AG20443 (cell line): ENCODE data around the gene FBXO22.
"Not testable (repeated sequence)": the region's sequence is repeated elsewhere in the genome, so short reads cannot be mapped to it uniquely, and the experiment has no call there.

Source experiments
- DNase-seq: peaks from one replicate; pipeline ENCODE4 v3.0.0; 2012; ENCODE audit warnings: low spot score, mixed read lengths

The FBXO22 gene

DNA sequence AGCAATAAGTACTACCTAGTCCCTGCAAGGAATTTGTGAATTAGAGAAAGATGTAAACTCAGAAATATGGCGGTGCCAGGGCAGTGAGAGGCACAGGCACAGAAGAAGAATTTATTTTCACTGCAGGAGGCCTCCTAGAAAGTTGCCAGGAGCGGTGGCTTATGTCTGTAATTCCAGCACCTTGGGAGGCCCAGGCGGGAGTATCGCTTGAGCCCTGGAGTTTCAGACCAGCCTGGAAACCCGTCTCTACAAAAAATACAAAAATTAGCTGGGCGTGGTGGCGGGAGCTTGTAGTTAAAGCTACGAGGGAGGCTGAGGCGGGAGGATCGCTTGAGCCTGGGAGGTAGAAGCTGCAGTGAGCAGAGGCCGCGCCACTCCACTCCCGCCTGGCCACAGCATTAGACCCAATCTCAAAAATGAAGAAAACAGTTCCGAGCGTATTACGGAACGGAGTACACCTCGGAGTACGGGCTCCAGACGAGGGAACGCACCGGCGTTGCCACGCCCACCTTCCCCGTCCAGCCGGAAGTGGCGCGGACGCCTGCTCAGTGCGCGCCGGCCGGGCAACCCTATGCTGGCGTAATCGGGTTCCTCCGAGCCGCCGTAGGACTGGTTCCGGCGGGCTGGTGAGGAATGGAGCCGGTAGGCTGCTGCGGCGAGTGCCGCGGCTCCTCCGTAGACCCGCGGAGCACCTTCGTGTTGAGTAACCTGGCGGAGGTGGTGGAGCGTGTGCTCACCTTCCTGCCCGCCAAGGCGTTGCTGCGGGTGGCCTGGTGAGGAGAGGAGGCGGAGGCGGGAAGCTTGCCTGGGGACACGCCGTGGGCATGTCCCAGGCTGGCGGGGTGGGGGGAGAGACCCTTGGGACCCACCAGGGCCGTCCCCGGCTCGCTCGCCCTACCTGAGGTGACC, at the start of gene FBXO22:
TSS of gene FBXO22 (plus strand) at position 548 of the 909 bp plus-strand sequence. CDS start at position 634, 86 bp downstream.
- peak; percentile 96 for DNase-seq

DNA sequence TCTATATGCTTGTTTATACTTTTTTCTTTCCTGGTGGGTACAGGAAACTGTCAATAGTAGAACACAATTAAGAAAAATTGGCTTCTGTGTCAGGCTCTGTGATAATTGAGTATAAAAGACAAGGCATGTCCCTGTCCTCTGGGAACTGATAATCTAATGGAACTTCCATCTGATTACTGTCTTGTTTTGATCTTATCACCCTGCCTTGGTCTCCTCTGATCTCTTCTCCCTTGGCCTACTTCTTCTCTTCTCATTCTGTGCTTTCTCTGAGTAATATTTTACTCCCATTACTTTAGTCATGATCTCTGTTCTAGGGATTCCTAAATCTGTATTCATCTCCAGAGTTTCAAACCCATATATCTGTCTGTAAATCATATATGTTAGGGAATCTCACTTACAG, 45.8 kb upstream of the FBXO22 start:
- no peak for DNase-seq

DNA sequence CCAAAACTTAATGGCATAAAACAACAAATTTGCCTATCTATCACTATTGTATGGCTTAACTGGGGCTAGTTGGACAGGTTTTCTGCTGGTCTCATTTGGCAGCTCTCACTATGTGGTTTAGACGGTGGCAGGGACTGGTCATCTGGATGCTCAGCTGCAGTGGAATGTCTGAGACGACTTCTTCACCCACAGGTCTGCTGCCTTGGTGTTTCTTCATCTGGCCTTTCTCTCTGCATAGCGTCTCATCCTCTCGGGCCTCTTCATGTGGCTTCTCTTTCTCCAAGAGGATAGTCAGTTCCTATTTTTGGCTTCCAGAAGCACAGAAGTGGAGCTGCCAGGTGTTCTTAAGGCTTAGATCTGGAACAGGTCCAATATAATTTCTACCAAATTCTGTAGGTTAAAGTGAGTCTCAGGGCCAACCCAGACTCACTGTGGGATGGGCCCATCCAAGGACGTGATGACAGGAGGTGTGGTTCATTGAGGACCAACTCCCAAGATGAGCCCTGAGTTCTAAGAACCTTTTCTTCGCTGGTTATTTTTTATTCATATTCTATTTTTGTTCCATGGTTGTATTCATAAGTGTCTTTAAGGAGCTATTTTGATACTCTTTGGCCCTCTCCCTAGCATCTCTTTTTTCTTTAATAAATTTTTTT, 41.8 kb upstream of the FBXO22 start:
- peak; percentile 13 for DNase-seq

DNA sequence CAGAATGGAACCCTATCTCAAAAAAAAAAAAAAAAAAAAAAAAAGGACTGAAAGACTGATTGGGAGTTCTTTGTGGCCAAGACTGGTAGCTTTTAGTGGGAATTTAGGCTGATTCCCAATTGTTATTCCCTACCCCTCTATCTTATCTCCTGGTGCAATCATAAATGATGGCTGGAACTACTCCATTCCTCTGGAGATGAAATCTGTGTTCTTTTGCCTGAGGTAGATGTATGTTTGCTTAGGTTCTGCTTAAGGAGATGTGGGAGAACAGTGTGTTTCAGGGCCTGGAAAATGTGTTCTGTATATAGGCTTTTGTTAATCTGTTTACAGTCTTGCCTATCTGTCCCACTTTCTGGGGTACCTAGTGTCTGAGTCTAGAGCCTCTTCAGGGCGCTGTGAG, 40.9 kb upstream of the FBXO22 start:
- DNase-seq, result no peak

DNA sequence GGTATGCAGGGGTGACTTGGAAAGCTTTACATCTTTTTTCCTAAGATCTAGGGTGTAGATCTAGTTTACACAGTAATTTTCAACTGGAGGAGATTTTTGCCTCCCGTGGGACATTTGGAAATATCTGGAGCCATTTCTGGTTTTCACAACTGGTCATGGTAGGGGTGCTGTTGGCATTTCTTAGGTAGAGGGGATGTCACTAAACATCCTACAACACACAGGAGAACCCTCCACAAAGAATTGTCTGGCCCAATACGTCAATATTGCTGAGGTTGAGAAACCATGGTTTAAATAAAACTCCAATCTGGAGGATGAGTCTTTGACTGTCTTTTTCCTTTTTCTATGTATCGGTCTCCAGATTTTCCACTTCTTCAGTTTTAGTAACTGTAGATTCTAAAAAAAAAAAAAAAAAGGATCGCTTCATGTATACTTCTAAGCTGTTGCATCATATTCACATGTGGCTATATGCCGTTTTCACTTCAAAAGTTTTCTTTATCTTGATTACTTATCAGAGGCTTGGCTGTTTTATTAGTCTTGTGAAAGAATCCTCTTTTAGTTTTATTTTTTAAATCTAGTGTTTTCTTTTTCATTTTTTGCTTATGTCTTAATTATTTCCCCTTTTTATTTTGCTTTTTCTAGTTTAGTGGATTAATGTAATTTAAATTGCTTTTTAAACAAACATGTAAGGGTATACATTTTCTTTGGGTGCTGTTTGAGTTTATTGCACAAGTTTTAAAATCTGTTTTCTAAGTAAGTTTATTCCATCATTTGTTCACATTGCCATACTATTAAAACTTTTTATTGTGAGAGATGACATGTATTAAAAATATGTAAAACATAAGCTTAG, 39.2 kb upstream of the FBXO22 start:
- no peak for DNase-seq

DNA sequence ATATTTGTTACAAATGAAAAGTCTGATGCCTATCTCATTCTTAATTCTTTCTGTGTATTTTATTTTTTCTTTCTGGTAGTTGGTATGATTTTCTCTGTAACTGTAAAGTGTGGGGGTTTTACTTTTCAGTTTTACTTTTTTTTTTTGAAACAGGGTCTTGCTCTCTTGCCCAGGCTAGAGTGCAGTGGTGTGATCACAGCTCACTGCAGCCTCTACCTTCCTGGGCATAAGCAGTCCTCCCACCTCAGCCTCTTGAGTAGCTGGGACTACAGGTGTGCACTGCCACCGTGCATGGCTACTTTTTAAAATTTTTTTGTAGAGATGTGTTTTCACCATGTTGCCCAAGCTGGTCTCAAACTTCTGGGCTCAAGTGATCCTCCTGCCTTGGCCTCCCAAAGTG, 37.6 kb upstream of the FBXO22 start:
- DNase-seq, result not testable (repeated sequence)

DNA sequence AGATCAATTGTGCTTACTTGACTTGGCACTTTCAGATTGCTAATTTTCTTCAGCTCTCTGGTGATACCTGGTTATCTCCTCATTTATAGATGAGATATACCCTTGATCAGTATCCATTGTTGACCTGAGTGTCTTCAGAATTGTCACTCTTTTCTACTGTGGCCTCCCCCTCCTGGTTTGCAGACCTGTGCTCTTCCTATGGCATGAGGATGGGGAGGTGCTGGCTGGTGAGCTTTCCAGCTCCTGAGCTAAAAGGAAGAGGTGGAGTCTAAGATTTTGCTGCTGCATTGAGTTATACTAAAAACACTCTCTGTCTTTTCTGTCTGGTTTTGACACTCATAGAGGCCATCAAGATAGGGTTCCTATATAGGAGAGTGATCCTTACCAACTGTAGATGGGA, 36.8 kb upstream of the FBXO22 start:
- DNase-seq, result no peak

DNA sequence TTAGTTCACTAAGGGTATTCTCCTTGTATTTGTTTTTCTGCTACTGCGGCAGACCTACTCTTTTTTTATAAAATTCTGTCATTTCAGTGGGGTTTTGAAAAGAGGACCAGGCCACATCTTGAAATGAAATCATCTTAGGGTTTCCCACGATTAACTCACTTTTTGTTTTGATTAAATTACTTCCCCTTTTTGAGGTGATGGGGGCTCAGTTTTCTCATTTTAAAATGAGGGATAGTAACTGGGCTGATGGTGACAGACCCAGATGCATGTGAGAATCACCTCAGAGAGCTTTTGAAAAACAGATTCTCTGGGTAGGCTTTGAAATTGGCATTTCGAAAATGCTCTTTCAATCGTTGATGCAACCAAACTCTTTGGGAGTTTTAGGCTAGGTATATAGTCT, 36.2 kb upstream of the FBXO22 start:
- no peak for DNase-seq

DNA sequence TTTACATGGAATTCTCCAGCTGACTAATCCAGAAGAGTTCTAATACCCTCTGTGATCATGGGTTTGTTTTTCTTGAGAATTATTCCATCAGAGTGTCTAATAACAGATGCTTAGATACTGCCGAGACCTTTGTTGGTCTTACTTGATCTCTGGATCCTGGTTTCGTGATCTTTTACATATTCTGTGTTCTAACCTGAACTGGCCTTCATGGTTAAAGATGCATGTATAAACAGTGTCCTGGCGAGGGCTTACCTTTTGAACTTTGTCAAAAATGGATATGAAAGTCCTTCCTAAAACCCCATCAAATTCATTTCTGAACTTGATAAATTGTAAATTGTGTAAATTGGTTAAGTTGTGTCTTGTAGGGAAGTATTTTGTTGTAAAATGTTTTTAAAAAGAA, 35.7 kb upstream of the FBXO22 start:
- no peak for DNase-seq

DNA sequence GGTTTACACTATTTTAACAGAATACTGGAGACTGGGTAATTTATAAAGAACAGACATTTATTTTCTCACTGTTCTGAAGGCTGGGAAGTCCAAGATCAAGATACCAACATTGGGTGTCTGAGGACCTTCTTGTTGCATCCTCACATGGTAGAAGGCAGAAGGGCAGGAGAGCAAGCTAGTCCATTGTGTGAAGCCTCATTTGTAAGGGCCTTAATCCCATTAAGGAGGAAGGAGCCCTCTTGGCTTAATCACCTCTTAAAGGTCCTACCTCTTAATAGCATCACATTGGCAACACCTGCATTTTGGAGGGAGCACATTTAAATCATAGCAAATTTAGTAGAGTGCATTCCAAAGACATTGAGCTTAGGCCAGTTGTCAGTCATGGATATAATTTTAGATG, 34.2 kb upstream of the FBXO22 start:
- no peak for DNase-seq

DNA sequence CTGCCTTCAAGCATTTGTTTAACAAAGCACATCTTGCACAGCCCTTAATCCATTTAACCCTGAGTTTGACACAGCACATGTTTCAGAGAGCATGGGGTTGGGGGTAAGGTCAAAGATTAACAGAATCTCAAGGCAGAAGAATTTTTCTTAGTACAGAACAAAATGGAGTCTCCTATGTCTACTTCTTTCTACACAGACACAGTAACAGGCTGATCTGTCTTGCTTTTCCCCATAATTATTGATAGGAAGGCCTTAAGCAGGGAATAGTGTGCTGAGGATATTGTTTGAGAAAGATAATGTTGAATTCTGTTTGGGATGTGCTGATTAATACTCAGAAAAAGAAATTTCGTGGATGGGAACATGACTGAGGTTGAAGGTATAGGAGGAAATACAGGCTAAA, 32.1 kb upstream of the FBXO22 start:
- not testable (repeated sequence) for DNase-seq

DNA sequence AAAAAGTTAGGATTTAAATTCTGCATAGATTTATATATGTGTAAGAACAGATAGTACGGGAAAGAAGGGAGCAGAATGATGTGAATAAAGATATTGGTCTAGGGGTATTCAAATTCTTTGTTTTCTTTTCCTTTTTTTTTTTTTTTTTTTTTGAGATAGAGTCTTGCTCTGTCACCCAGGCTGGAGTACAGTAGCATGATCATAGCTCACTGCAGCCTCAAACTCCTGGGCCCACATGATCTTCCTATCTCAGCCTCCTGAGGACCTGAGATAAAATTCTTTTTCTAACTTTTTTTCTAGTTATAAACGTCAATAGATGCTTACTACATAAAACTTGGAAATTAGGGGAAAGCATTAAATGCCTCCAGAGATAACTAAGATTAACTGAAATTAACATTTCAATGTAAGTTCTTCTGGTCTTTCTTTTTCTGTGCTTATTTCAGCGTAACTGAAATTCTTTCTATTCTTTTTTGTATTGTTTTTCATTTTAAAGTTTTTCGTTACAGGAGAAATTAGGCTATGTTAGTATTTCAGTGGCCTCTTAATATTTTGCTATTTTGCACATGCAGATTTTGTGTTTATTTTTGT, 31.2 kb upstream of the FBXO22 start:
- no peak for DNase-seq

DNA sequence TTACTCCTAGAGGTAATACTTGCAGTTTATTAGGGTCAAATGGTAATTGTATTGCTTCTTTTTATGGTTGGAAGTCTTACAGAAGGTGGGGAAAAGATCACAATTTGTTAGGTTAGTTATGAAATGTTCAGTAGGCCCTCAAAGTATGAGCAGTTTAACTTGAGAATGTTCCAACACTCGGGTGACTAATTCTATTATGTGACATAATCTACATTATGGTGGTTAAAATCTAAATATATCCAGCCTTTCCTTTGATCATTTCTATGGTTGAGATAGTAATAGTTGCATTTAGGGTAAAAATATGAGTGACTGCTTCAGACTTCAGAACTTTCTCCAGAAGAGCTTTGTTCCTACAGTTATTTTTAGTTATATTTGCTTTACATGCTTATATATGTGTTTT, 19.6 kb upstream of the FBXO22 start:
- no peak for DNase-seq

DNA sequence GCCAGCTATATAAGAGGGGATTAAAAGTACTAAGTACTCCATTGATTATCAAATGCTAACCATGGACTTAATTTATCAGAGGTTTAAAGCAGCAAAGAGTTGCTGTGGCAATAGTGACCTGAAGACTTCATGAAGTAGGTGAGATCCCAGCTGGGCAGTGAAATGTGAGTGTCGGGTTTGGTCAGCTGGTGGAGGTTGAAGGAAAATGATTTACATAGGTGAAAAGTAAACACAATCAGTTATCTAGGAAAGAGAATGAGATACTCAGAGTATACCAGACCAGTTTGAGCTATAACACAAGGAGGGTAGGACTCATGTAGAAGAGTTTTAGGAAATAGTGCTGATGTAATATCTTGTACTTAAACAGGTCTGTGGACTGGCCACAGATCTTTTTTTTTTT, 16.5 kb upstream of the FBXO22 start:
- DNase-seq, result no peak

DNA sequence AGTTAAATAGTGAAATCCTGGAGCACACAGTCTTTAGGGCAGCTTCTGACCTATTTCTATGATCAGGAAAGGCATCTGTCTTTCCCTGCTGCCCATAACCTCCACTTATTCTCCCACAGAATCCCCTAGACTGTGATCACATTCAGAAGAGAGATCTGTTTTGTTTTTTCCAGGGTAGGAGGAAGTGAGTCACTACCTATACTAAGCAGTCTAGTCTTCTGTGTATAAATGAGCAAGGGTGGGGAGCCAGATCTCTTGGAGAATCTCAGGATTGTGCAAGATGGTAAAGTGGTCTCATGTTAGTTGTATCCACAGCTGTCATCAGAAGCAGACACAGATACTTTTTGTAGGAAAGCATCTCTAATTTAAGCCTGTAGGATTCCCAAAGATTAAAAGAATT, 11.8 kb upstream of the FBXO22 start:
- peak; percentile 55 for DNase-seq

DNA sequence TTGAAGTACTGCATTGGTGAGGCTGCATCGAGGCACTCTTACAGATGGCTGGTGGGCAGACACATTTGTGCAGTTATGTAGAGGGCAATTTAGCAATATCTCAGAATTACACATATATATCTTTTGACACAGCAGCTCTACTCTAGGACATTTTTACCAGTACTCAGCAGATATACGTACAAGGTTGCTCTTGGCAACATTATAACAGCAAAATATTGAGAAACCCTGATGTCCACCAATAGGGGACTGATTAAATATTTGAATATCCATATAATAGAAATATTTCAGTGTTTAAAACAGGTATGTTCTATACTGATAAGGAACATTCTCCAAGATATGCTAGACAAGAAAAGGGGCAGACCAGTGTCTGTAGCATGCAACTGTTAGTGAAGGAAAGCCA, 7.9 kb upstream of the FBXO22 start:
- DNase-seq, result no peak

DNA sequence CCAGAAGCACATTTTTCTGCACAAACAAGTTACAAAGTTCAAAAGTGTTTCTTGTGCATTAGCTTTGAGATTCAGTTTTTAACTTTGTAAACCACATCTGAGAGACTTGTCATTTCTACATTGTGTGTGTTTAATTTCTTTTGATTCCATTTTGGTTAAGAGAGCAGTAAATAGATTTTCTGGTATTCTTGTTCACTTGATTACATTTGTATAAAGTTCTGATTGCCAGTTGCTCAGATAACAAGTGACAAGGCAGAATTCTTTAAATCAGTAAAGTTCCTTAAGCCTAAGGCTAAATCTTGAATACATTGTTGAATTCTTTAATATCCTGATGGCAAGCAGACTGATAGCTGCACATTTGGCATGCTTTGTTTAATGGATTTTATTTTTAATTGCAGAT, 3.1 kb upstream of the FBXO22 start:
- no peak for DNase-seq

DNA sequence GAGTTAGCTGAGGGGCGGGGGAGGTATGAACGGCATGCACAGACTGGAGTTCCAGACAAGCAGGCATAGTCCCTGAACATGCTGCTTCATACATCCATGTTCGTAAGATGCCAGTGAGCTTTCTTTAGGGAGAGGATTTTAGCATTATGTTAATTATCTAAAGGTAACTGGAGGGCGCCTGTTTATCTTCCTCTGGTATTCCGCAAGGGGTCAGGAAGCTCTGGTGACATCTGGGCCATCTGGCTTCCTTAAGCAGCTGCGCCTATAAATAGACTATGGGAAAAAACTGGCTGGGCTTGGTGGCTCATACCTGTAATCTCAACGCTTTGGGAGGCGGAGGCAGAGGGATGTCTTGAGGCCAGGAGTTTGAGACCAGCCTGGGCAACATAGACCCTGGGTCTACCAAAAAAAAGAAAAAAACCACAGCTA, 1.5 kb upstream of the FBXO22 start:
- no peak for DNase-seq

DNA sequence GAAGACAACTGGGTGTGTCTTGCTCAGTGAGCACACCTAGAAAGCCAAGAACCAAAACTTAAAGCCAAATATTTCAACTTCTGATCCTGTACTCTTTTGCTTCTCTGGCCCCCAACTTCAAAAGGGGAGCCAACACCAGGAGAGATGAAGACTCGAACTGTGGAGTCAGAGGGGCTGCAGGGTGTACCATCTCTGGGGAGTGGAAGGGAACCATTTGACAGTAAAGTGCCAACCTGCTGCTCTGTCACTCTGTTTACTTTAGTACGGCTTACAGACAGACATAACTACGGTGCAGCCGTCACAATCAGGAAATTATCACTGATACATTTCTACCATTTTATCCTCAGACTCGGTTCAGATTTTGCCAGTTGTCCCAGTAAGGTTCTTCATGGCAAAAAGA, 1.6 kb downstream of the FBXO22 start:
- no peak for DNase-seq

DNA sequence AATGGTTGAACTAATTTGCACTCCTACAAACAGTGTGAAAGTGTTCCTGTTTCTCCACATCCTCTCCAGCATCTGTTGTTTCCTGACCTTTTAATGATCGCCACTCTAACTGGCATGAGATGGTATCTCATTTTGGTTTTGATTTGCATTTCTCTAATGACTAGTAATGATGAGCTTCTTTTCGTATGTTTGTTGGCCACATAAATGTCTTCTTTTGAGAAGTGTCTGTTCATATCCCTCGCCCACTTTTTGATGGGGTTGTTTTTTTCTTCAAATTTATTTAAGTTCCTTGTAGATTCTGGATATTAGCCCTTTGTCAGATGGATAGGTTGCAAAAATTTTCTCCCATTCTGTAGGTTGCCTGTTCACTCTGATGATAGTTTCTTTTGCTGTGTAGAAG, 6.7 kb downstream of the FBXO22 start:
- not testable (repeated sequence) for DNase-seq

DNA sequence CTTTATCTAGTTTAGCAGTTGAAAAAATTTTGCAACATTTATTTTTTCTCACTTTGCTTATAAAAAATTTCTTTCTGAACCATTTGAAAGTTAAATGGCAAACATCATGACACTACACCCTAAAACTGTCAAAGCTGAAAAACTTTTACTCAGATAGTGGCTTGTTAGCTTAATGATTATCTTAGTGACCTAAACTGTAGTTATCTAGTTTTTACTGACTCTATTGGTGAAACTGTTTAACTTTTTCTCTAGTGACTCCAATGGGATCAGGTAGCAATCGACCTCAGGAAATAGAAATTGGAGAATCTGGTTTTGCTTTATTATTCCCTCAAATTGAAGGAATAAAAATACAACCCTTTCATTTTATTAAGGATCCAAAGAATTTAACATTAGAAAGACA, 13.3 kb downstream of the FBXO22 start:
- DNase-seq, result no peak

DNA sequence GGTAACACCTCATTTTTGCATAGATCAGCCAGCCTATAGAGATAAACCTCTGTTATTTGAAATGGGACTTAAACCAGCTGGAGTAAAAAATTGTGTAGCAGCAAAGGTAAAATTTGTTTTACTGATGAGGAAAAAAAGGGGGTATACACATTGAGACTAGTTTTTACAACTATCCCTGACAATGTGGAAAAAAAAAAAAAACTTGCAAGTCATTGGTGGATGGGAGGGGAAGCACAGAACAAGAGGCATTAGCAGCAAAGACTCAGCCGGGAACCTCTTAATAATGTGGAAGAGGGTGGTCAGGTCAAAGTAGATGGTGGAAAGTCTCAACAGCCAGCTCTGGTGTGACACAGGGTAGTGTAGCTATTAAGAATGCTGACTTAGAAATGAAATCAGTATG, 14.5 kb downstream of the FBXO22 start:
- no peak for DNase-seq
